ENCODE results near the gene OBSL1.

The OBSL1 gene

GRCh38 chr2:219565130-219566080 is 5.9 kb downstream of the OBSL1 start:
- Mint-ChIP-seq H3K27me3 (ENCODE audit: low read depth) (peaks cover 15% of the 10 kb centered on the region), H3K27ac (no peak overlapping the region)
- DNase-seq (ENCODE audit: low spot score) = no peak

GRCh38 chr2:219563271-219563928 is 7.9 kb downstream of the OBSL1 start:
- Mint-ChIP-seq H3K27ac (no peak overlapping the region), H3K9me3 (no peaks in the 10 kb centered on the region), H3K36me3 (ENCODE audit: low read depth) (no peaks in the 10 kb centered on the region), H3K4me3 (no peak overlapping the region), H3K4me1 (ENCODE audit: low read depth) (no peaks in the 10 kb centered on the region), H3K27me3 (ENCODE audit: low read depth) (no peaks in the 10 kb centered on the region)
- no peak for DNase-seq (ENCODE audit: low spot score)

More at GRCh38 chr2:219565130-219566080, 5.9 kb downstream of the OBSL1 start:
- no peak overlapping the region for H3K4me3 Mint-ChIP-seq
- H3K36me3 Mint-ChIP-seq (ENCODE audit: low read depth) = no peaks in the 10 kb centered on the region
- no peaks in the 10 kb centered on the region for H3K4me1 Mint-ChIP-seq (ENCODE audit: low read depth)
- H3K9me3 Mint-ChIP-seq = no peaks in the 10 kb centered on the region

GRCh38 chr2:219562049-219563020 is 9.0 kb downstream of the OBSL1 start:
- no peaks in the 10 kb centered on the region for H3K36me3 Mint-ChIP-seq (ENCODE audit: low read depth)
- no peak for DNase-seq (ENCODE audit: low spot score)
- no peak overlapping the region for H3K27ac Mint-ChIP-seq
- no peak overlapping the region for H3K4me3 Mint-ChIP-seq
- no peaks in the 10 kb centered on the region for H3K9me3 Mint-ChIP-seq
- H3K27me3 Mint-ChIP-seq (ENCODE audit: low read depth) = no peaks in the 10 kb centered on the region
- H3K4me1 Mint-ChIP-seq (ENCODE audit: low read depth) = no peaks in the 10 kb centered on the region

GRCh38 chr2:219561179-219562048 is 9.9 kb downstream of the OBSL1 start:
- Mint-ChIP-seq H3K27me3 (ENCODE audit: low read depth) (no peaks in the 10 kb centered on the region), H3K36me3 (ENCODE audit: low read depth) (no peaks in the 10 kb centered on the region), H3K4me1 (ENCODE audit: low read depth) (no peaks in the 10 kb centered on the region), H3K4me3 (no peak overlapping the region), H3K9me3 (no peaks in the 10 kb centered on the region), H3K27ac (no peak overlapping the region)
- no peak for DNase-seq (ENCODE audit: low spot score)

GRCh38 chr2:219560893-219561178 is 10.5 kb downstream of the OBSL1 start:
- no peaks in the 10 kb centered on the region for H3K36me3 Mint-ChIP-seq (ENCODE audit: low read depth)
- H3K4me1 Mint-ChIP-seq (ENCODE audit: low read depth) = no peaks in the 10 kb centered on the region
- H3K9me3 Mint-ChIP-seq = no peaks in the 10 kb centered on the region
- no peak overlapping the region for H3K27ac Mint-ChIP-seq
- no peak for DNase-seq (ENCODE audit: low spot score)
- H3K27me3 Mint-ChIP-seq (ENCODE audit: low read depth) = no peaks in the 10 kb centered on the region
- H3K4me3 Mint-ChIP-seq = no peak overlapping the region

GRCh38 chr2:219560037-219560892 is 11.1 kb downstream of the OBSL1 start:
- Mint-ChIP-seq H3K9me3 (no peaks in the 10 kb centered on the region), H3K27ac (no peak overlapping the region), H3K27me3 (ENCODE audit: low read depth) (no peaks in the 10 kb centered on the region), H3K36me3 (ENCODE audit: low read depth) (no peaks in the 10 kb centered on the region), H3K4me1 (ENCODE audit: low read depth) (no peaks in the 10 kb centered on the region), H3K4me3 (no peak overlapping the region)
- DNase-seq (ENCODE audit: low spot score) = no peak

- Mint-ChIP-seq H3K9me3 (no peaks in the 10 kb centered on the region), H3K36me3 (ENCODE audit: low read depth) (no peaks in the 10 kb centered on the region), H3K4me3 (no peak overlapping the region), H3K27me3 (ENCODE audit: low read depth) (no peaks in the 10 kb centered on the region), H3K27ac (no peak overlapping the region), H3K4me1 (ENCODE audit: low read depth) (no peaks in the 10 kb centered on the region)
- no peak for DNase-seq (ENCODE audit: low spot score)
Observed at GRCh38 chr2:219559156-219559915, 12.0 kb downstream of the OBSL1 start.

GRCh38 chr2:219557791-219558785 is 13.3 kb downstream of the OBSL1 start:
- H3K27me3 Mint-ChIP-seq (ENCODE audit: low read depth) = peaks cover 10% of the 10 kb centered on the region
- H3K4me1 Mint-ChIP-seq (ENCODE audit: low read depth) = no peaks in the 10 kb centered on the region
- no peak overlapping the region for H3K27ac Mint-ChIP-seq
- H3K9me3 Mint-ChIP-seq = no peaks in the 10 kb centered on the region
- no peak for DNase-seq (ENCODE audit: low spot score)
- H3K36me3 Mint-ChIP-seq (ENCODE audit: low read depth) = no peaks in the 10 kb centered on the region
- no peak overlapping the region for H3K4me3 Mint-ChIP-seq

- no peak overlapping the region for H3K4me3 Mint-ChIP-seq
- no peaks in the 10 kb centered on the region for H3K36me3 Mint-ChIP-seq (ENCODE audit: low read depth)
- DNase-seq (ENCODE audit: low spot score) = no peak
- H3K9me3 Mint-ChIP-seq = no peaks in the 10 kb centered on the region
- H3K4me1 Mint-ChIP-seq (ENCODE audit: low read depth) = no peaks in the 10 kb centered on the region
- H3K27me3 Mint-ChIP-seq (ENCODE audit: low read depth) = peaks cover 10% of the 10 kb centered on the region
- H3K27ac Mint-ChIP-seq = no peak overlapping the region
Observed at GRCh38 chr2:219557320-219557719, 14.0 kb downstream of the OBSL1 start.

GRCh38 chr2:219556413-219556812 is 14.9 kb downstream of the OBSL1 start:
- no peak overlapping the region for H3K27ac Mint-ChIP-seq
- H3K36me3 Mint-ChIP-seq (ENCODE audit: low read depth) = no peaks in the 10 kb centered on the region
- no peaks in the 10 kb centered on the region for H3K9me3 Mint-ChIP-seq
- H3K27me3 Mint-ChIP-seq (ENCODE audit: low read depth) = peaks cover 15% of the 10 kb centered on the region
- peaks cover 5% of the 10 kb centered on the region for H3K4me1 Mint-ChIP-seq (ENCODE audit: low read depth)
- no peak for DNase-seq (ENCODE audit: low spot score)
- no peak overlapping the region for H3K4me3 Mint-ChIP-seq

GRCh38 chr2:219555956-219556355 is 15.4 kb downstream of the OBSL1 start:
- no peak overlapping the region for H3K27ac Mint-ChIP-seq
- H3K36me3 Mint-ChIP-seq (ENCODE audit: low read depth) = no peaks in the 10 kb centered on the region
- no peaks in the 10 kb centered on the region for H3K9me3 Mint-ChIP-seq
- H3K4me1 Mint-ChIP-seq (ENCODE audit: low read depth) = peaks cover 5% of the 10 kb centered on the region
- H3K4me3 Mint-ChIP-seq = no peak overlapping the region
- no peak for DNase-seq (ENCODE audit: low spot score)
- peaks cover 17% of the 10 kb centered on the region for H3K27me3 Mint-ChIP-seq (ENCODE audit: low read depth)

Measured in T-helper 2 cell treated with Interferon-gamma antibody and Interleukin-4, amounts not matched to agents 5 μg/mL and 100 μg/mL, for 36 hours (primary cell).